Measurements from ENCODE around the gene DEK. TPM values are rescaled to one million over a fixed set of nuclear protein-coding genes. Genes with fewer than 3 reads are reported as not detected.

The DEK gene
- total and polyA plus RNA-seq, 2 of the 13 experiments (the other 11 are each of a cell fraction or from before 2014, with no cell fraction given) = 53.2 to 276 TPM

DNA sequence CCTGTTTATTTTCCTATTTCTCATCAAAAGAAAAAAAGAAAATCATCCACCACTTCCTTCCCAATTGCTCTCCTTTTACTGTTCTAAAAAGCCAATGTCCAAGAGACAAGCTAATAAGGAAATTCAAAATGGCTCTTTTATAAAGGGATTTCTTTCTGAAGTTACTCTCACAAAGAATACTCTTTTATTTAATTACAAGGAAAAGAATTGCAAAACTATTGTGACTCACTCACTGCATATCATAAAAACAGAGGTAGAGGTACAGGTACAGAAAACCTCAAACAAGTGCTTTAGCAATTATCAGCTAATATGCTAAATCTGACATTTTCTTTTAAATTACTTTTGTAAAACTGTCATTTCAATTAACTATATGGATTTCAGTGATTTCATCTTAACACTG lies 18.1 kb downstream of the DEK start:
- peaks cover 22% of the 10 kb centered on the region for H3K79me2 ChIP-seq (ENCODE audit: insufficient read depth, low read length)
- POLR2A ChIA-PET = no interaction called here
- BruUV-seq (replicated peaks) = no TSS peak
- no peak for FAIRE-seq
- ATAC-seq = no peak
- H3K9ac ChIP-seq (ENCODE audit: insufficient read depth, low read depth, low read length) = no peak overlapping the region
- H3K4me2 ChIP-seq (ENCODE audit: low read depth, low read length) = no peak overlapping the region
- no peak overlapping the region for H2AFZ ChIP-seq (ENCODE audit: low read length)
- in situ Hi-C loops (cut with HindIII; ENCODE audit: extremely low pct_ligation_motif_present, low pct_unique_long_range_greater_than_20kb) = no loop called here
- CTCF ChIA-PET (ENCODE audit: low intra/inter-chr PET ratio, low total read pairs) = no interaction called here
- intact Hi-C loops (cut with micrococcal nuclease; ENCODE audit: unreplicated experiment) = no loop called here
- no peak overlapping the region for H3K27ac ChIP-seq (ENCODE audit: extremely low read length, insufficient read depth, low read length)
- no peaks in the 10 kb centered on the region for H3K27me3 ChIP-seq (ENCODE audit: control insufficient read depth in 1 of 2, insufficient read depth in 2 of 2, low read length in 2 of 2)
- no peak for DNase-seq (ENCODE audit: low spot score)
- TF ChIP-seq, protein P1, sequence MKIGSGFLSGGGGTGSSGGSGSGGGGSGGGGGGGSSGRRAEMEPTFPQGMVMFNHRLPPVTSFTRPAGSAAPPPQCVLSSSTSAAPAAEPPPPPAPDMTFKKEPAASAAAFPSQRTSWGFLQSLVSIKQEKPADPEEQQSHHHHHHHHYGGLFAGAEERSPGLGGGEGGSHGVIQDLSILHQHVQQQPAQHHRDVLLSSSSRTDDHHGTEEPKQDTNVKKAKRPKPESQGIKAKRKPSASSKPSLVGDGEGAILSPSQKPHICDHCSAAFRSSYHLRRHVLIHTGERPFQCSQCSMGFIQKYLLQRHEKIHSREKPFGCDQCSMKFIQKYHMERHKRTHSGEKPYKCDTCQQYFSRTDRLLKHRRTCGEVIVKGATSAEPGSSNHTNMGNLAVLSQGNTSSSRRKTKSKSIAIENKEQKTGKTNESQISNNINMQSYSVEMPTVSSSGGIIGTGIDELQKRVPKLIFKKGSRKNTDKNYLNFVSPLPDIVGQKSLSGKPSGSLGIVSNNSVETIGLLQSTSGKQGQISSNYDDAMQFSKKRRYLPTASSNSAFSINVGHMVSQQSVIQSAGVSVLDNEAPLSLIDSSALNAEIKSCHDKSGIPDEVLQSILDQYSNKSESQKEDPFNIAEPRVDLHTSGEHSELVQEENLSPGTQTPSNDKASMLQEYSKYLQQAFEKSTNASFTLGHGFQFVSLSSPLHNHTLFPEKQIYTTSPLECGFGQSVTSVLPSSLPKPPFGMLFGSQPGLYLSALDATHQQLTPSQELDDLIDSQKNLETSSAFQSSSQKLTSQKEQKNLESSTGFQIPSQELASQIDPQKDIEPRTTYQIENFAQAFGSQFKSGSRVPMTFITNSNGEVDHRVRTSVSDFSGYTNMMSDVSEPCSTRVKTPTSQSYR (CRISPR knock-in tag; IDR thresholded peaks at IDR 0.05; ENCODE audit: borderline replicate concordance) = no peak
- TF ChIP-seq, protein P2, sequence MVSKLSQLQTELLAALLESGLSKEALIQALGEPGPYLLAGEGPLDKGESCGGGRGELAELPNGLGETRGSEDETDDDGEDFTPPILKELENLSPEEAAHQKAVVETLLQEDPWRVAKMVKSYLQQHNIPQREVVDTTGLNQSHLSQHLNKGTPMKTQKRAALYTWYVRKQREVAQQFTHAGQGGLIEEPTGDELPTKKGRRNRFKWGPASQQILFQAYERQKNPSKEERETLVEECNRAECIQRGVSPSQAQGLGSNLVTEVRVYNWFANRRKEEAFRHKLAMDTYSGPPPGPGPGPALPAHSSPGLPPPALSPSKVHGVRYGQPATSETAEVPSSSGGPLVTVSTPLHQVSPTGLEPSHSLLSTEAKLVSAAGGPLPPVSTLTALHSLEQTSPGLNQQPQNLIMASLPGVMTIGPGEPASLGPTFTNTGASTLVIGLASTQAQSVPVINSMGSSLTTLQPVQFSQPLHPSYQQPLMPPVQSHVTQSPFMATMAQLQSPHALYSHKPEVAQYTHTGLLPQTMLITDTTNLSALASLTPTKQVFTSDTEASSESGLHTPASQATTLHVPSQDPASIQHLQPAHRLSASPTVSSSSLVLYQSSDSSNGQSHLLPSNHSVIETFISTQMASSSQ (IDR thresholded peaks at IDR 0.05; ENCODE audit: low read depth) = no peak
- TF ChIP-seq, protein P2 (CRISPR knock-in tag; IDR thresholded peaks at IDR 0.05; ENCODE audit: borderline replicate concordance) = no peak
- TF ChIP-seq ZNF496 (CRISPR knock-in tag; IDR thresholded peaks at IDR 0.05; ENCODE audit: insufficient replicate concordance) = no peak
- TF ChIP-seq, protein P3, sequence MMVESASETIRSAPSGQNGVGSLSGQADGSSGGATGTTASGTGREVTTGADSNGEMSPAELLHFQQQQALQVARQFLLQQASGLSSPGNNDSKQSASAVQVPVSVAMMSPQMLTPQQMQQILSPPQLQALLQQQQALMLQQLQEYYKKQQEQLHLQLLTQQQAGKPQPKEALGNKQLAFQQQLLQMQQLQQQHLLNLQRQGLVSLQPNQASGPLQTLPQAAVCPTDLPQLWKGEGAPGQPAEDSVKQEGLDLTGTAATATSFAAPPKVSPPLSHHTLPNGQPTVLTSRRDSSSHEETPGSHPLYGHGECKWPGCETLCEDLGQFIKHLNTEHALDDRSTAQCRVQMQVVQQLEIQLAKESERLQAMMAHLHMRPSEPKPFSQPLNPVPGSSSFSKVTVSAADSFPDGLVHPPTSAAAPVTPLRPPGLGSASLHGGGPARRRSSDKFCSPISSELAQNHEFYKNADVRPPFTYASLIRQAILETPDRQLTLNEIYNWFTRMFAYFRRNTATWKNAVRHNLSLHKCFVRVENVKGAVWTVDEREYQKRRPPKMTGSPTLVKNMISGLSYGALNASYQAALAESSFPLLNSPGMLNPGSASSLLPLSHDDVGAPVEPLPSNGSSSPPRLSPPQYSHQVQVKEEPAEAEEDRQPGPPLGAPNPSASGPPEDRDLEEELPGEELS (CRISPR knock-in tag; IDR thresholded peaks at IDR 0.05) = no peak
- no peak for TF ChIP-seq MTF2 (CRISPR knock-in tag; IDR thresholded peaks at IDR 0.05; ENCODE audit: borderline replicate concordance)
- TF ChIP-seq, protein P4, sequence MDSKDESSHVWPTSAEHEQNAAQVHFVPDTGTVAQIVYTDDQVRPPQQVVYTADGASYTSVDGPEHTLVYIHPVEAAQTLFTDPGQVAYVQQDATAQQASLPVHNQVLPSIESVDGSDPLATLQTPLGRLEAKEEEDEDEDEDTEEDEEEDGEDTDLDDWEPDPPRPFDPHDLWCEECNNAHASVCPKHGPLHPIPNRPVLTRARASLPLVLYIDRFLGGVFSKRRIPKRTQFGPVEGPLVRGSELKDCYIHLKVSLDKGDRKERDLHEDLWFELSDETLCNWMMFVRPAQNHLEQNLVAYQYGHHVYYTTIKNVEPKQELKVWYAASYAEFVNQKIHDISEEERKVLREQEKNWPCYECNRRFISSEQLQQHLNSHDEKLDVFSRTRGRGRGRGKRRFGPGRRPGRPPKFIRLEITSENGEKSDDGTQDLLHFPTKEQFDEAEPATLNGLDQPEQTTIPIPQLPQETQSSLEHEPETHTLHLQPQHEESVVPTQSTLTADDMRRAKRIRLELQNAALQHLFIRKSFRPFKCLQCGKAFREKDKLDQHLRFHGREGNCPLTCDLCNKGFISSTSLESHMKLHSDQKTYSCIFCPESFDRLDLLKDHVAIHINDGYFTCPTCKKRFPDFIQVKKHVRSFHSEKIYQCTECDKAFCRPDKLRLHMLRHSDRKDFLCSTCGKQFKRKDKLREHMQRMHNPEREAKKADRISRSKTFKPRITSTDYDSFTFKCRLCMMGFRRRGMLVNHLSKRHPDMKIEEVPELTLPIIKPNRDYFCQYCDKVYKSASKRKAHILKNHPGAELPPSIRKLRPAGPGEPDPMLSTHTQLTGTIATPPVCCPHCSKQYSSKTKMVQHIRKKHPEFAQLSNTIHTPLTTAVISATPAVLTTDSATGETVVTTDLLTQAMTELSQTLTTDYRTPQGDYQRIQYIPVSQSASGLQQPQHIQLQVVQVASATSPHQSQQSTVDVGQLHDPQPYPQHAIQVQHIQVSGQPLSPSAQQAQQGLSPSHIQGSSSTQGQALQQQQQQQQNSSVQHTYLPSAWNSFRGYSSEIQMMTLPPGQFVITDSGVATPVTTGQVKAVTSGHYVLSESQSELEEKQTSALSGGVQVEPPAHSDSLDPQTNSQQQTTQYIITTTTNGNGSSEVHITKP (CRISPR knock-in tag; IDR thresholded peaks at IDR 0.05; ENCODE audit: low read depth) = no peak
- no peak for TF ChIP-seq PCBP2 (optimal IDR thresholded peaks at IDR 0.05; ENCODE audit: low read depth, low read length, poor library complexity, severe bottlenecking)
- H3K4me1 ChIP-seq (ENCODE audit: insufficient read depth, low read length) = peaks cover 16% of the 10 kb centered on the region
- no peaks in the 10 kb centered on the region for H3K9me3 ChIP-seq (ENCODE audit: low read length)
- H4K20me1 ChIP-seq (ENCODE audit: insufficient read depth, low read length) = no peaks in the 10 kb centered on the region
- peaks cover 16 to 88% of the 10 kb centered on the region in 2 experiments for H3K36me3 ChIP-seq (replicated peaks in 1 of 2; ENCODE audit: control insufficient read depth in 1 of 2, insufficient read depth in 2 of 2, low read length in 2 of 2)
- no peak overlapping the region for H3K4me3 ChIP-seq (replicated peaks in 1 of 3; ENCODE audit: insufficient read depth in 1 of 3, low read depth in 2 of 3, low read length in 3 of 3)
